ENCODE data around the gene BLOC1S4. TPM values are rescaled to one million over a fixed set of nuclear protein-coding genes. Genes with fewer than 3 reads are reported as not detected.
"Not testable (repeated sequence)": the region's sequence is repeated elsewhere in the genome, so short reads cannot be mapped to it uniquely, and the experiment has no call there.

BLOC1S4 gene
- total RNA-seq, 1 donor from 2014 or later: 6.3 TPM

DNA sequence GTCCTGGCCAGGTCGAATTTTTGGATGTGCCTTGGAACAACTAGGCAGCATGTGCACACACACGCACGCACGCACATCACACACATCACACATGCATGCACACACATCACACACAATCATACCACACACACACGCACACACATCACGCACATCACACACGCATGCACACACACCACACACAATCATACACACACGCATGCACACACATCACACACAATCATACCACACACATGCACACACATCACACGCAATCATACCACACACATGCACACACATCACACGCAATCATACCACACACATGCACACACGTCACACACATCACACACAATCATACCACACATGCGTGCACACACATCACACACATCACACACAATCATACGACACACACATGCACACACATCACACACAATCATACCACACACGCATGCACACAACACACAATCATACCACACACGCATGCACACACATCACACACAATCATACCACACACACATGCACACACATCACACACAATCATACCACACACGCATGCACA lies 9.5 kb downstream of the BLOC1S4 start:
- H3K36me3 ChIP-seq (ENCODE audit: control insufficient read depth in 3 of 3, insufficient read depth in 3 of 3, low read length in 3 of 3); H3K9ac ChIP-seq (ENCODE audit: low read depth in 1 of 3, low read length in 3 of 3); H3K27ac ChIP-seq (ENCODE audit: low read depth, low read length); H3K9me3 ChIP-seq (ENCODE audit: control insufficient read depth in 3 of 3, low read length in 3 of 3); H3K27me3 ChIP-seq (ENCODE audit: control insufficient read depth in 3 of 3, insufficient read depth in 3 of 3, low read length in 3 of 3); H3K4me1 ChIP-seq (ENCODE audit: control insufficient read depth in 3 of 3, insufficient read depth in 3 of 3, low read length in 3 of 3): not testable (repeated sequence)
- H3K4me3 ChIP-seq (ENCODE audit: low read length in 3 of 3): peak overlapping the region in 1 of 3 donors; percentile 6

DNA sequence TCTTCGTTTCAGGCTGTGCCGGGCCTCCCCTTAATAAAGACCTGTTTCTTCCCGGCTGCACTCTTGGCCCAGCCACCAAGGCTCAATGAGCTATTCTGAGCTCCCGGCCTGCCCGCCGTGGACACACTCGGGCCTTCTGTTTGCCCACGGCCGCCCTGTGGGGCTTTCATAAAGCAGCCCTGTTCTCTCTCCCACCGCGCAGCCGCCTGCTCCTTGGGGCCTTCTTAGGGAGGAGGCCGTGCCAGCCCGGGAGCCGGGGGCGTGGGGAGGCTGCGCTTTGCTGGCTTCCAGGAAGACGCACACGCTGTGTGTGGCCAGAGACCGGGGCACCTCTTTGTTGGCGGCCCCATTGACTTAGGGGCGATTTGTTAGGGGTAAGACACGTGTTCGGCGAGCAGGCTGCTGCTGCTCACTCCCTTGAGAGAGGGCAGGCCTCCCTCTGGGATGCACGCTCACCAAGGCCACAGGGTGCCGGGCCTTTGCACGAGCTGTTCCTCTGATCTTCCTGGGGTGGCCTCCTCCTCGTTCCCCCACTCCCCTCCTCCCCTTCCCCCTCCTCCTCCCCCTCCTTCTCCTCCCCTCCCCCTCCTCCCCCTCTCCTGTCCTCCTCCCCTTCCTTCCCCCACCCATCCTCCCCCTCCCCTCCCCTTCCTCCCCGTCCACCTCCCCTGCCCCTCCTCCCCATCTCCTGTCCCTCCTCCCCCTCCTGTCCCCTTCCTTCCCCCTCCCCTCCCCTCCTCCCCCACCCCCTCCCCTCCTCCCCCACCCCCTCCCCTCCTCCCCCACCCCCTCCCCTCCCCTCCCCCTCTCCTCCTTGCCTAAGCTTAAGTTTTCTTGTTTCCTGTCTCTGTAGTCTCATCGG lies 11.3 kb downstream of the BLOC1S4 start:
- no peaks in the 10 kb centered on the region for H3K9me3 ChIP-seq (ENCODE audit: control insufficient read depth in 3 of 3, low read length in 3 of 3)
- H3K27ac ChIP-seq (ENCODE audit: low read depth, low read length): no peak overlapping the region
- peaks cover 0 to 3% (median 0%) of the 10 kb centered on the region in 3 donors for H3K27me3 ChIP-seq (ENCODE audit: control insufficient read depth in 3 of 3, insufficient read depth in 3 of 3, low read length in 3 of 3)
- H3K4me3 ChIP-seq (ENCODE audit: low read length in 3 of 3): no peak overlapping the region
- H3K9ac ChIP-seq (ENCODE audit: low read depth in 1 of 3, low read length in 3 of 3): no peak overlapping the region
- H3K36me3 ChIP-seq (ENCODE audit: control insufficient read depth in 3 of 3, insufficient read depth in 3 of 3, low read length in 3 of 3): no peaks in the 10 kb centered on the region
- peaks cover 2 to 6% (median 4%) of the 10 kb centered on the region in 3 donors for H3K4me1 ChIP-seq (ENCODE audit: control insufficient read depth in 3 of 3, insufficient read depth in 3 of 3, low read length in 3 of 3)

DNA sequence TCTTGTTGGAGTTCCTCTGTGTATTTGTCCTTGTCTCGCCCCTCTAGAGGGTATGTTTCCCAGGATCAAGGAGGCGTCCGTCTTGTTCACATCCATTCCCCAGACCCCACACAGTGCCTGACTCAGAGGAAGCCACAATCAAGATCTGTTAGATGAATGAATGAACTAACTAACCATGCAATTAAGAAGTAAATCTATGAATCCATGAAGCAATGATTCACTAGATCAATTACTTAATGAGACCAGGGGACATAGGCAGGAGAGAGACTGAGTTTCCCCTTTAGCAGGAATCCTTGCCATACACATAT lies 11.9 kb downstream of the BLOC1S4 start:
- Histone ChIP-seq H3K27me3 (ENCODE audit: control insufficient read depth in 3 of 3, insufficient read depth in 3 of 3, low read length in 3 of 3) (peaks cover 0 to 3% (median 0%) of the 10 kb centered on the region in 3 donors), H3K9ac (ENCODE audit: low read depth in 1 of 3, low read length in 3 of 3) (peak overlapping the region in 1 of 3 donors; percentile 12), H3K4me1 (ENCODE audit: control insufficient read depth in 3 of 3, insufficient read depth in 3 of 3, low read length in 3 of 3) (peaks cover 8 to 12% (median 9%) of the 10 kb centered on the region in 3 donors), H3K27ac (ENCODE audit: low read depth, low read length) (no peak overlapping the region), H3K36me3 (ENCODE audit: control insufficient read depth in 3 of 3, insufficient read depth in 3 of 3, low read length in 3 of 3) (no peaks in the 10 kb centered on the region), H3K9me3 (ENCODE audit: control insufficient read depth in 3 of 3, low read length in 3 of 3) (no peaks in the 10 kb centered on the region), H3K4me3 (ENCODE audit: low read length in 3 of 3) (no peak overlapping the region)

DNA sequence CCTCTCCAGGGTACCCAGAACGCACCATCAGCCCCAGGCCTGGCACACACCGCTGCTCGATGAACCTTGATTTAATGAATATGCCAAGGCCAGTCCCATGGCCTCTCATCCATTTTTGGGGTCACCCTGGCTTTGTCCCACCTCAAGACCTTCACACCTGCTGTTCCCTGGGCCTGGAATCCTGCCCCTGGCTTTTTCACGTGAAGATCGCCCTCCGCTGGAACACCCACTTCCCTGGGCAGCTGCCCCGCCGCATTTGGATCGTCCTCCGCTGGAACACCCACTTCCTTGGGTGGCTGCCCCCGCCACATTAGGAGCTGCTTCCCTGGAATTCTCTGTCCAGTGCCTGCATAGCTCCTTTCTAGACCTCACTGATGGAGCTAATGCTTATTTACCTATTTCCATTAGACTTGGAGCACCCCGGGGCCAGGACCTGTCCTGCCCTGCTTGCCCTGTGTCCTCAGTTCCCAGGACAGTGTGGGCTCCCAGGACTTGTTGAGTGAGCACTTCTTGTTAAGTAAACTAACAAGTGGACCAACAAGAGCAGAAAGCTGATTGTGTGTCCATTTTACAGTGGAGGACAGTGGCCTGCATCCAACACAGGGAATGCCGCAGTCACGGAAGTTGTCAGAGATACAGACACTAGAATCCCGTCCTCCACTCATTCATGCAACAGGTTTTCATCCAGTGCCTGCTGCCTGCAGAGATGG lies 12.5 kb downstream of the BLOC1S4 start:
- no peak overlapping the region for H3K27ac ChIP-seq (ENCODE audit: low read depth, low read length)
- peaks cover 0 to 3% (median 0%) of the 10 kb centered on the region in 3 donors for H3K27me3 ChIP-seq (ENCODE audit: control insufficient read depth in 3 of 3, insufficient read depth in 3 of 3, low read length in 3 of 3)
- no peak overlapping the region for H3K4me3 ChIP-seq (ENCODE audit: low read length in 3 of 3)
- no peaks in the 10 kb centered on the region for H3K9me3 ChIP-seq (ENCODE audit: control insufficient read depth in 3 of 3, low read length in 3 of 3)
- H3K9ac ChIP-seq (ENCODE audit: low read depth in 1 of 3, low read length in 3 of 3): peak overlapping the region in 1 of 3 donors; percentile 12
- H3K36me3 ChIP-seq (ENCODE audit: control insufficient read depth in 3 of 3, insufficient read depth in 3 of 3, low read length in 3 of 3): no peaks in the 10 kb centered on the region
- peaks cover 12 to 15% (median 13%) of the 10 kb centered on the region in 3 donors for H3K4me1 ChIP-seq (ENCODE audit: control insufficient read depth in 3 of 3, insufficient read depth in 3 of 3, low read length in 3 of 3)

DNA sequence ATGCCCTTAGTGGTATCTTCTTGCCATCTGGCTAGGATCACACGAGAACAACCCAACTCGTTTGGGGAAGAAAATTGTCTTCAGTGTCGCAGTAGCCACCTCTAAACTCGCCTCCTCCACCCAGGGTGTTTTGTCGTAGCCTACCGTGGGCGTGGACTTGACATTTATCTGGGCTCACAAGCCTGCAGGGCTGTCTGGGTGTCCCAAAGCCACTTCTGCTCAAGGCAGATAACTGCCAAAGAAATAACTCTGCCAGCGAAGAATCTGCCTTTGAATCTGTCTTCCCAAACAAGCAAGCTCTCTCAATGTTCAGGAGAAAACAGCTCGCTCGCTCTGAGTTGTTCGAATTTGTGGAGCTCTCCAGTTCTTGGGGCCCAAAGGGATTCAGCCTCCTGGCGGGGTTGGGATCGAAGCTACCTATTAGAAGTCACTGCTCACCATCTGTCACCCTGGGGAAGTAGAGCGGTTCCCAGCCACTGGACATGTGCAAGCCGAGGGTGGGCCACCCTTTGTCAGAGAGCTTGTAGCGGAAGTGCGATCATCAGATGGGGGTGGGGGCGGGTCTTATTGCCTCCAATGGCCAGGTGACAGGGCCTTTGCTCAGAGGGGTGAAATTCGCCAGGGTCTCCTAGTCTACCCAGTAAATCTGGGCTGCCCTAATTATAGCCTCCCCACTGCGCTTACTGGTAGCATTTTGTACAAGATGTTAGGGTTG lies 14.8 kb downstream of the BLOC1S4 start:
- no peaks in the 10 kb centered on the region for H3K9me3 ChIP-seq (ENCODE audit: control insufficient read depth in 3 of 3, low read length in 3 of 3)
- peaks cover 12 to 15% (median 13%) of the 10 kb centered on the region in 3 donors for H3K4me1 ChIP-seq (ENCODE audit: control insufficient read depth in 3 of 3, insufficient read depth in 3 of 3, low read length in 3 of 3)
- H3K9ac ChIP-seq (ENCODE audit: low read depth in 1 of 3, low read length in 3 of 3): no peak overlapping the region
- H3K27me3 ChIP-seq (ENCODE audit: control insufficient read depth in 3 of 3, insufficient read depth in 3 of 3, low read length in 3 of 3): peaks cover 0 to 3% (median 0%) of the 10 kb centered on the region in 3 donors
- H3K27ac ChIP-seq (ENCODE audit: low read depth, low read length): no peak overlapping the region
- H3K4me3 ChIP-seq (ENCODE audit: low read length in 3 of 3): no peak overlapping the region
- H3K36me3 ChIP-seq (ENCODE audit: control insufficient read depth in 3 of 3, insufficient read depth in 3 of 3, low read length in 3 of 3): no peaks in the 10 kb centered on the region

DNA sequence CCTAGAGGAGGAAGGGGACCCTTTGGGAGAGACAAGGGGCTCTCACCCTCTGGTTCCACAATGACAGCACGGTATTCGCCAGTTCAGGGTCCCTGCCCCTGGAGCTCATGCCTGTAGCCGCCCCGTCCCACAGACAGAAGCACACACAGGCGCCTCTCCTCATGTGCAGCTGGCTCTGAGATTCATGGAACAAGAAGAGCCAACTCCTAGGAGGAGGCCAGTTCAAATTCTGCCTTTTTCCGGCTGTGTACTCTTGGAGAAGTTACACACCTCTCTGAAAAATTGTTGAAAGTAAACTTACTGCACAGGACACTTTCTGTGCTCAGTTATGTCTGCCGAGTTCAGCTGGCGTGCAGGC lies 15.3 kb downstream of the BLOC1S4 start:
- no peak overlapping the region for H3K27ac ChIP-seq (ENCODE audit: low read depth, low read length)

DNA sequence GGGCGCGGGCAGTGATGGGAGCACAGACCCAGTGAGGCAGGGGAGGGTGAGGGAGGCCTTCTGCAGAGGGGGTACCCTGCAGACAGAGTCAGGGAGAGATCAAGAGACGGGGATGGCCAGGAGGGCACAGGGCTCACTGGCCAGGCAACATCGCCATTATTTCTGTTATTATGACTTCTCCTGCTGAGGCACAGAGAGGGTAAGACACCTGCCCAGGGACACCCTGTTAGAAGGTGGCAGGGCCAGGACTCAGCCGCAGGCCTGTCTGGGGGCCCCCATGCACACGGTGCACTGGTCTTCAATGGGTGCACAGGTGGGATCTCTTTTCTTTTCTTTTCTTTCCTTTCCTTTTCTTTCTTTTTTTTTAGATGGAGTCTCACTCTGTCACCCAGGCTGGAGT lies 15.8 kb downstream of the BLOC1S4 start:
- no peak overlapping the region for H3K27ac ChIP-seq (ENCODE audit: low read depth, low read length)
- peaks cover 0 to 3% (median 0%) of the 10 kb centered on the region in 3 donors for H3K27me3 ChIP-seq (ENCODE audit: control insufficient read depth in 3 of 3, insufficient read depth in 3 of 3, low read length in 3 of 3)
- peaks cover 12 to 14% (median 13%) of the 10 kb centered on the region in 3 donors for H3K4me1 ChIP-seq (ENCODE audit: control insufficient read depth in 3 of 3, insufficient read depth in 3 of 3, low read length in 3 of 3)
- H3K4me3 ChIP-seq (ENCODE audit: low read length in 3 of 3): no peak overlapping the region
- H3K9ac ChIP-seq (ENCODE audit: low read depth in 1 of 3, low read length in 3 of 3): no peak overlapping the region
- H3K36me3 ChIP-seq (ENCODE audit: control insufficient read depth in 3 of 3, insufficient read depth in 3 of 3, low read length in 3 of 3): no peaks in the 10 kb centered on the region
- H3K9me3 ChIP-seq (ENCODE audit: control insufficient read depth in 3 of 3, low read length in 3 of 3): no peaks in the 10 kb centered on the region

More for the DNA sequence above, 15.3 kb downstream of the BLOC1S4 start:
- H3K4me1 ChIP-seq (ENCODE audit: control insufficient read depth in 3 of 3, insufficient read depth in 3 of 3, low read length in 3 of 3): peaks cover 12 to 15% (median 13%) of the 10 kb centered on the region in 3 donors
- peaks cover 0 to 3% (median 0%) of the 10 kb centered on the region in 3 donors for H3K27me3 ChIP-seq (ENCODE audit: control insufficient read depth in 3 of 3, insufficient read depth in 3 of 3, low read length in 3 of 3)
- no peak overlapping the region for H3K4me3 ChIP-seq (ENCODE audit: low read length in 3 of 3)
- H3K36me3 ChIP-seq (ENCODE audit: control insufficient read depth in 3 of 3, insufficient read depth in 3 of 3, low read length in 3 of 3): no peaks in the 10 kb centered on the region
- no peak overlapping the region for H3K9ac ChIP-seq (ENCODE audit: low read depth in 1 of 3, low read length in 3 of 3)
- H3K9me3 ChIP-seq (ENCODE audit: control insufficient read depth in 3 of 3, low read length in 3 of 3): no peaks in the 10 kb centered on the region

DNA sequence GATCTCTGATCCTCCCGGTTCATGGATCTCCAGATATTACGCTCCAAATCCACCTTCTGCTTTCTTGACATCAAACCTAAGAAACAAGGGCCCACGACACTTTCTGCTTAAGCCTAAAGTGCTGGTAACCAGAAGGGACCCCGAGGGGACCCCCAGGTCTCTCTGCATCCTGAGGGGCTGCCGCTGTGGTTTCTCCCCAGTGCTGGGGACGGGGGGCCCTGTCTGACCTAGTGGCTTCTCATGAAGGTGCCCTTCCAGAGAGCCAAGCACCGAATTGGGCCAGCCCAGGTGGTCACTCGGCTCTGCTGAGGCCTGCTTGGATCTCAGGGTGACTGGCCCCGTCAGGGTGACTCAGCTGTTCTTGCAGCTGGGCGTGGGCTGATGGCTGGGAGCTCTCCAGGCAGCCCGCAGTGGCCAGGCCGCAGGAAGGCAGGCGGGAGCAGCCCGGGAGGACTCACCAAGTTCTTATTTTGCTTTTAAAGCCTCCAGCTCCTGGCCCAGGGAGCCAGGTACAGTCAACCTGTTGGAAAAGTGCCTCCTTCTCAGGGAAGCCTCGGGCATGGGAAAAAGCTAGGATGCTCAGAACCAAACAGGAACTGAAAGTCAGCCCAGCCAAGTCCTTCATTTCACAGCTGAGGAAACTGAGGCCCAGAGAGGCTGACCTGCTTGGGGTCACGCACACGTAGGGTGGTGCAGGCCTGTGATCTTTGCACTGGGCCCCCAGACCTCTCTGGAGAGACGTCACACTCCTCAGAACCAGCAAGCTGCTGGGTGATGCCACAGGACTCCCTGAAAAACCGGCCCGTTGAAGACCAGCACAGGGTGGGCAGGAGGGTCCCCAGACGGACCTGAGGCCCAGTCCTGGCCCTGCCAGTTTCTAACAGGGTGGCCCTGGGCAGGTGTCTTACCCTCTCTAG lies 16.7 kb downstream of the BLOC1S4 start:
- peak overlapping the region in 1 of 3 donors; percentile 29 for H3K4me3 ChIP-seq (ENCODE audit: low read length in 3 of 3)
- peaks cover 0 to 3% (median 0%) of the 10 kb centered on the region in 3 donors for H3K27me3 ChIP-seq (ENCODE audit: control insufficient read depth in 3 of 3, insufficient read depth in 3 of 3, low read length in 3 of 3)
- H3K9ac ChIP-seq (ENCODE audit: low read depth in 1 of 3, low read length in 3 of 3): peak overlapping the region in 1 of 3 donors; percentile 54
- peaks cover 11 to 13% (median 12%) of the 10 kb centered on the region in 3 donors for H3K4me1 ChIP-seq (ENCODE audit: control insufficient read depth in 3 of 3, insufficient read depth in 3 of 3, low read length in 3 of 3)
- peak overlapping the region; percentile 72 for H3K27ac ChIP-seq (ENCODE audit: low read depth, low read length)
- H3K9me3 ChIP-seq (ENCODE audit: control insufficient read depth in 3 of 3, low read length in 3 of 3): no peaks in the 10 kb centered on the region
- no peaks in the 10 kb centered on the region for H3K36me3 ChIP-seq (ENCODE audit: control insufficient read depth in 3 of 3, insufficient read depth in 3 of 3, low read length in 3 of 3)
